Smooth muscle cell (in vitro differentiated cells): Measurements from ENCODE around the gene B2M. TPM values are rescaled to one million over a fixed set of nuclear protein-coding genes. Genes with fewer than 3 reads are reported as not detected.

Experiments
- DNase-seq: peaks from one replicate; lab custom pipeline; 2025; ENCODE audit not compliant: unreplicated experiment; lab: John Stamatoyannopoulos, UW
- H2AFZ ChIP-seq: fragments of 200-600 bp; sonication (generic); 2 replicates; pipeline ENCODE4 v1.6.0; 2016; ENCODE audit warnings: antibody characterized with exemption, low read depth, mild to moderate bottlenecking
- H3F3A ChIP-seq: fragments of 200-600 bp; sonication (generic); 2 replicates; pipeline ENCODE4 v1.6.0; 2017; ENCODE audit warnings: antibody characterized with exemption, low read depth
- H3K27ac ChIP-seq: fragments of 200-600 bp; sonication (generic); 2 replicates; pipeline ENCODE4 v1.5.1; 2016; ENCODE audit warnings: low read depth, mild to moderate bottlenecking
- H3K27me3 ChIP-seq: fragments of 200-600 bp; sonication (generic); 2 replicates; pipeline ENCODE4 v1.6.1; 2016; ENCODE audit warnings: low read depth, mild to moderate bottlenecking
- H3K36me3 ChIP-seq: fragments of 200-600 bp; sonication (generic); 2 replicates; pipeline ENCODE4 v1.5.1; 2016; ENCODE audit warnings: low read depth
- H3K4me1 ChIP-seq: fragments of 200-600 bp; sonication (generic); 2 replicates; pipeline ENCODE4 v1.5.1; 2016; ENCODE audit warnings: low read depth
- H3K4me2 ChIP-seq: fragments of 200-600 bp; sonication (generic); 2 replicates; pipeline ENCODE4 v1.6.0; 2016; ENCODE audit warnings: mild to moderate bottlenecking
- H3K4me3 ChIP-seq: fragments of 200-600 bp; sonication (generic); 2 replicates; pipeline ENCODE4 v1.5.1; 2016; ENCODE audit warnings: mild to moderate bottlenecking
- H3K79me2 ChIP-seq: fragments of 200-600 bp; sonication (generic); 2 replicates; pipeline ENCODE4 v1.6.0; 2016; ENCODE audit warnings: low read depth, mild to moderate bottlenecking
- H3K9ac ChIP-seq: fragments of 200-600 bp; sonication (generic); 2 replicates; pipeline ENCODE4 v1.6.0; 2016; ENCODE audit warnings: low read depth
- H3K9me3 ChIP-seq: fragments of 200-600 bp; sonication (generic); replicated peaks from 2 replicates; pipeline ENCODE4 v1.5.1; 2016; ENCODE audit warnings: low read depth
- H4K20me1 ChIP-seq: fragments of 200-600 bp; sonication (generic); 2 replicates; pipeline ENCODE4 v1.6.0; 2016; ENCODE audit warnings: low read depth
- CTCF ChIP-seq: fragments of 200-600 bp; sonication (generic); IDR thresholded peaks from 2 replicates; pipeline ENCODE4 v1.5.1; 2017; ENCODE audit warnings: borderline replicate concordance, mild to moderate bottlenecking, antibody characterized with exemption; ENCODE audit not compliant: insufficient read depth, poor library complexity, severe bottlenecking
- WGBS: methylation state at CpG from one replicate; pipeline ENCODE4 v1.1.7; 2016; ENCODE audit warnings: low lambda C conversion rate; 5-methylcytosine and 5-hydroxymethylcytosine counted together
- polyA plus RNA-seq: library from polyadenylated mRNA; unstranded; fragments of >200 nt; fragmentation: Nextera tagmentation; extraction: Ambion mirVana; gene quantifications from 2 replicates; pipeline ENCODE4 v1.2.1, GENCODE V29; 2016
- total RNA-seq: library from RNA; depleted of rRNA; stranded (reverse); fragments of >200 nt; gene quantifications from 2 replicates; pipeline ENCODE4 v1.2.3, GENCODE V29; 2014

Gene B2M
- total and polyA plus RNA-seq, 2 experiments from 2014 or later, result 1,861 to 2,067 TPM

- H3K4me3 ChIP-seq, result no peak overlapping the region
- H3F3A ChIP-seq, result no peaks in the 10 kb centered on the region
- H3K9me3 ChIP-seq, result no peaks in the 10 kb centered on the region
- no peak overlapping the region for H3K9ac ChIP-seq
- H3K4me1 ChIP-seq, result no peaks in the 10 kb centered on the region
- no peaks in the 10 kb centered on the region for H3K79me2 ChIP-seq
- no peak overlapping the region for H3K4me2 ChIP-seq
- H3K36me3 ChIP-seq, result no peaks in the 10 kb centered on the region
- WGBS, result 95% methylated on average over 1 of the region's 1 CpG
- TF ChIP-seq CTCF, result no peak
- H3K27me3 ChIP-seq, result peaks cover 4% of the 10 kb centered on the region
- DNase-seq, result no peak
- no peak overlapping the region for H3K27ac ChIP-seq
- no peak overlapping the region for H2AFZ ChIP-seq
- no peaks in the 10 kb centered on the region for H4K20me1 ChIP-seq
These were observed 18.7 kb upstream of the B2M start for GRCh38 chr15:44692659-44693058.

GRCh38 chr15:44694416-44694815, 16.9 kb upstream of the B2M start:
- Histone ChIP-seq H3K4me3 (no peak overlapping the region), H4K20me1 (no peaks in the 10 kb centered on the region), H3K27ac (no peak overlapping the region), H3K36me3 (no peaks in the 10 kb centered on the region), H3F3A (no peaks in the 10 kb centered on the region), H2AFZ (no peak overlapping the region), H3K27me3 (peaks cover 4% of the 10 kb centered on the region), H3K9ac (no peak overlapping the region), H3K79me2 (no peaks in the 10 kb centered on the region), H3K4me2 (no peak overlapping the region), H3K9me3 (no peaks in the 10 kb centered on the region), H3K4me1 (no peaks in the 10 kb centered on the region)
- no peak for TF ChIP-seq CTCF
- no peak for DNase-seq
- WGBS, result 86% methylated on average over 4 of the region's 4 CpGs

- Histone ChIP-seq H2AFZ (no peak overlapping the region), H3K79me2 (no peaks in the 10 kb centered on the region), H3K4me3 (no peak overlapping the region), H3K27ac (no peak overlapping the region), H4K20me1 (no peaks in the 10 kb centered on the region), H3K4me2 (no peak overlapping the region), H3K27me3 (peaks cover 4% of the 10 kb centered on the region), H3K9me3 (no peaks in the 10 kb centered on the region), H3K9ac (no peak overlapping the region), H3K4me1 (no peaks in the 10 kb centered on the region), H3K36me3 (no peaks in the 10 kb centered on the region), H3F3A (no peaks in the 10 kb centered on the region)
- TF ChIP-seq CTCF, result no peak
- no peak for DNase-seq
- 81% methylated on average over 3 of the region's 3 CpGs for WGBS
These were observed 16.0 kb upstream of the B2M start for GRCh38 chr15:44695294-44695693.

- peaks cover 4% of the 10 kb centered on the region for H3K27me3 ChIP-seq
- H3K4me2 ChIP-seq, result no peak overlapping the region
- H3K4me3 ChIP-seq, result no peak overlapping the region
- H3K79me2 ChIP-seq, result no peaks in the 10 kb centered on the region
- no peak overlapping the region for H2AFZ ChIP-seq
- H3F3A ChIP-seq, result no peaks in the 10 kb centered on the region
- no peak for TF ChIP-seq CTCF
- no peak for DNase-seq
- no peaks in the 10 kb centered on the region for H3K36me3 ChIP-seq
- H3K9me3 ChIP-seq, result no peaks in the 10 kb centered on the region
- no peaks in the 10 kb centered on the region for H3K4me1 ChIP-seq
- no peaks in the 10 kb centered on the region for H4K20me1 ChIP-seq
- H3K9ac ChIP-seq, result no peak overlapping the region
- H3K27ac ChIP-seq, result no peak overlapping the region
These were observed 14.3 kb upstream of the B2M start for GRCh38 chr15:44697014-44697413.
